Gastrocnemius medialis (tissue), 4 donors: Measurements from ENCODE around the gene TMEM121.

Experiments
- CTCF ChIP-seq, 5 experiments: fragments of 450-650 bp in 3 of 5; fragments of 200-600 bp in 2 of 5; sonication (generic) in 2 of 5; IDR thresholded peaks in 4 of 5; conservative IDR thresholded peaks in 1 of 5; 1 replicate in 4 of 5; 2 replicates in 1 of 5; pipeline ENCODE4 v1.5.1; 2016 to 2019; ENCODE audit warnings: antibody characterized with exemption in 5 of 5, mild to moderate bottlenecking in 3 of 5, moderate library complexity in 3 of 5
- POLR2A ChIP-seq, 2 donors: fragments of 450-650 bp; IDR thresholded peaks; one replicate each; pipeline ENCODE4 v1.6.1; 2017; ENCODE audit warnings: antibody characterized with exemption in 2 of 2, mild to moderate bottlenecking in 2 of 2, moderate library complexity in 2 of 2

- TF ChIP-seq CTCF (IDR thresholded peaks at IDR 0.05 in 4 of 5, conservative IDR thresholded peaks at IDR 0.05 in 1 of 5): no peak
- no peak for TF ChIP-seq POLR2A (IDR thresholded peaks at IDR 0.05)
Measured at GRCh38 chr14:105487449-105487985, 38.9 kb upstream of the TMEM121 start.
